T-helper 1 cell treated with Interleukin-12 subunit alpha and Interleukin-12 subunit beta and Interleukin-4 antibody, amounts not matched to agents 30 μg/mL and 1 μg/mL, for 36 hours (primary cell): Measurements from ENCODE around the gene LTC4S.

Source experiments
- H3K27ac Mint-ChIP-seq: one replicate; pipeline ENCODE4 v1.8.0; 2021; ENCODE audit warnings: mild to moderate bottlenecking, mixed read lengths
- H3K27me3 Mint-ChIP-seq: one replicate; pipeline ENCODE4 v1.8.0; 2021; ENCODE audit warnings: low read depth, mixed read lengths
- H3K36me3 Mint-ChIP-seq: one replicate; pipeline ENCODE4 v1.8.0; 2021; ENCODE audit warnings: low read depth, mixed read lengths
- H3K4me1 Mint-ChIP-seq: one replicate; pipeline ENCODE4 v1.8.0; 2021; ENCODE audit warnings: low read depth, mixed read lengths
- H3K4me3 Mint-ChIP-seq: one replicate; pipeline ENCODE4 v1.8.0; 2021; ENCODE audit warnings: mild to moderate bottlenecking, moderate library complexity, mixed read lengths
- H3K9me3 Mint-ChIP-seq: one replicate; pipeline ENCODE4 v1.8.0; 2021; ENCODE audit warnings: mixed read lengths

LTC4S gene

DNA sequence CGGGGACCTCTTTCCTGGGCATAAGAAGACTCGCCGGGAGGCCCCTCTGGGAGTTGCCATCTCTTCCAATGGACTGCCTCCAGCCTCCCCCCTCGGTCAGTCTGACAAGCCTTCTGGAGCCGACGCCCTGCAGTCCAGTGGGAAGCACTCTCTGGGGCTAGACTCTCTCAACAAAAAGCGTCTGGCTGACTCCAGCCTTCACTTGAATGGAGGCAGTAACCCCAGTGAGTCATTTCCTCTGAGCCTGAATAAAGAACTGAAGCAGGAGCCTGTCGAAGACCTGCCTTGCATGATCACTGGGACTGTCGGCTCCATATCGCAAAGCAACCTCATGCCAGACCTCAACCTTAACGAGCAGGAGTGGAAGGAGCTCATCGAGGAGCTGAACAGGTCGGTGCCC lies 28.4 kb upstream of the LTC4S start:
- peak overlapping the region; percentile 45 for H3K27ac Mint-ChIP-seq
- H3K4me3 Mint-ChIP-seq = no peak overlapping the region
- no peaks in the 10 kb centered on the region for H3K9me3 Mint-ChIP-seq
- peaks cover 17% of the 10 kb centered on the region for H3K36me3 Mint-ChIP-seq
- H3K4me1 Mint-ChIP-seq = peaks cover 27% of the 10 kb centered on the region
- no peaks in the 10 kb centered on the region for H3K27me3 Mint-ChIP-seq

DNA sequence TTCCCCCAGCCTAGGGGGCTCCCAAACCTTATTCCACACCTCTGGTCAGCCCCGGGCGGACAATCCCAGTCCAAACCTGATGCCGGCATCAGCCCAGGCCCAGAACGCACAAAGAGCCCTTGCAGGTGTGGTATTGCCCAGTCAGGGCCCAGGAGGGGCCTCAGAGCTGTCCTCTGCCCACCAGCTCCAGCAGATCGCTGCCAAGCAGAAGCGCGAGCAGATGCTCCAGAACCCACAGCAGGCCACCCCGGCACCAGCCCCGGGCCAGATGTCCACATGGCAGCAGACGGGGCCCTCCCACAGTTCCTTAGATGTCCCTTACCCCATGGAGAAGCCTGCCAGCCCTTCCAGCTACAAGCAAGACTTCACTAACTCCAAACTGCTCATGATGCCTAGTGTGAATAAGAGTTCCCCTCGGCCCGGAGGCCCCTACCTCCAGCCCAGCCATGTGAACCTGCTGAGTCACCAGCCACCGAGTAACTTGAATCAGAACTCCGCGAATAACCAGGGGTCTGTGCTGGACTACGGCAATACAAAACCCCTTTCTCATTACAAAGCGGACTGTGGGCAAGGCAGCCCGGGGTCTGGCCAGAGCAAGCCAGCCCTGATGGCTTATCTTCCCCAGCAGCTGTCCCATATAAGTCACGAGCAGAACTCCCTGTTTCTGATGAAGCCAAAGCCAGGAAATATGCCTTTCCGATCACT lies 27.6 kb upstream of the LTC4S start:
- Mint-ChIP-seq H3K36me3 (peaks cover 21% of the 10 kb centered on the region), H3K9me3 (no peaks in the 10 kb centered on the region), H3K4me1 (peaks cover 25% of the 10 kb centered on the region), H3K4me3 (no peak overlapping the region), H3K27ac (no peak overlapping the region), H3K27me3 (no peaks in the 10 kb centered on the region)

DNA sequence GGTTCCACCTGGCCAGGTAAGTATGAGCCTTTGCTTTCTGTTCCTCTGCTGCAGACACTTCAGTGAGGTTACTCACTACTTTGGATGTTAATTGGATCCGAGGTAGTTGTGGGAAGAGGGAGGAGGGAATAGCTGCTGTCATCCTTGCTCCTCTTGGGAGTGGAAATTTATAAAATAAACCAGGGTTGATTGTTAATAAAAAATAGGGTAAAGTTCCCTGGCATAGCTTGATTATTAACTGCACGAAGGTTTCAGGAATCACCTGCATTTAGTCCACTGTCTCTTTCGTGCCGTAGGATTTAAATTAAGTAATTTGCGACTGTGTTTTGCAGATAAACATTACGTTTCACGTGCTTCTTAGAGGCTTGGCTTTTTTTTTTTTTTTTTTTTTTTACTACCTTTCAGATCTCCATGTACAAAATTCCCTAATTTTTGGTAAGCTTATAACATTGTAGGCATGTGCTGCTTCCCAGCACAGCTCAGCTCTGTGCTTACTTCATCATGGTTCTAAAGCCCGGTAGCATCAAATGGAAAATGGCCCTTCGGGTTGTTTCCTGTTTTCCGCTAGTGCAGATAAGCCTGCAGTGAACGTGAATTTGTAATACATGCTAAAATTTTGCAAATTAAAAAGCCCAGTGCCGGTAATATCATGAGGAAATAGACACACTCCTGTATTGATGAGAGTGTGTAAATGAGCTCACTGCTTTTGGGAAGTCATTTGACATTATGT lies 26.9 kb upstream of the LTC4S start:
- no peak overlapping the region for H3K27ac Mint-ChIP-seq
- H3K4me1 Mint-ChIP-seq = peaks cover 20% of the 10 kb centered on the region
- no peaks in the 10 kb centered on the region for H3K9me3 Mint-ChIP-seq
- H3K27me3 Mint-ChIP-seq = no peaks in the 10 kb centered on the region
- no peak overlapping the region for H3K4me3 Mint-ChIP-seq
- peaks cover 26% of the 10 kb centered on the region for H3K36me3 Mint-ChIP-seq

DNA sequence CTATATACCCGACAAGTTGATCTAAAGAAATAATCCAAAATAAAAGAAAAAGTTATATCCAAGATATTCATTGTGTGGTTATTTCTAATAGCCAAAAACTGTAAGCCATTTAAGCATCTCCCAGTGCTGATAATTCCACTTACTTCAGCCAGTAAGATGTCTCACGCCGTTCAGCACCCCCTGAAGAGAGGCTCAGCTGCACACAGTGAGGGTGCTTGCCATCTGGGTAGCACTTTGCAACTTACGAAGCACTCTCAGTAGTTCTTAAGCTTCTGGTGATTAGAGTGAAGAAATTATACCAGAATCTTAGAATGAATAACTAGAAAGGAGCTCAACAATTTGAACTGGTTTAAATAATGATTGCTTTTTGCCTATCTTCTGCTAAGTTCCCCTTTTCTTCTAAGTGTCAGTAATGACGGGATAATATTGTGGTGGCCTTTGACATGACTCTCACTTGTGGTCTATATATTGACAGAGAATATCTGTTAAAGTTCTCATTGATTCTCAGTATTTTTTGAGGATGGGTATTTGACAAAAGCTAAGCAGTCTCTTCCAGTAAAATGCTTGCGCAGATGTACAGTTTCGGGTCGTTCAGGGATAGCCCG lies 26.2 kb upstream of the LTC4S start:
- Mint-ChIP-seq H3K4me3 (no peak overlapping the region), H3K36me3 (peaks cover 26% of the 10 kb centered on the region), H3K27me3 (no peaks in the 10 kb centered on the region), H3K4me1 (peaks cover 14% of the 10 kb centered on the region), H3K27ac (no peak overlapping the region), H3K9me3 (no peaks in the 10 kb centered on the region)

DNA sequence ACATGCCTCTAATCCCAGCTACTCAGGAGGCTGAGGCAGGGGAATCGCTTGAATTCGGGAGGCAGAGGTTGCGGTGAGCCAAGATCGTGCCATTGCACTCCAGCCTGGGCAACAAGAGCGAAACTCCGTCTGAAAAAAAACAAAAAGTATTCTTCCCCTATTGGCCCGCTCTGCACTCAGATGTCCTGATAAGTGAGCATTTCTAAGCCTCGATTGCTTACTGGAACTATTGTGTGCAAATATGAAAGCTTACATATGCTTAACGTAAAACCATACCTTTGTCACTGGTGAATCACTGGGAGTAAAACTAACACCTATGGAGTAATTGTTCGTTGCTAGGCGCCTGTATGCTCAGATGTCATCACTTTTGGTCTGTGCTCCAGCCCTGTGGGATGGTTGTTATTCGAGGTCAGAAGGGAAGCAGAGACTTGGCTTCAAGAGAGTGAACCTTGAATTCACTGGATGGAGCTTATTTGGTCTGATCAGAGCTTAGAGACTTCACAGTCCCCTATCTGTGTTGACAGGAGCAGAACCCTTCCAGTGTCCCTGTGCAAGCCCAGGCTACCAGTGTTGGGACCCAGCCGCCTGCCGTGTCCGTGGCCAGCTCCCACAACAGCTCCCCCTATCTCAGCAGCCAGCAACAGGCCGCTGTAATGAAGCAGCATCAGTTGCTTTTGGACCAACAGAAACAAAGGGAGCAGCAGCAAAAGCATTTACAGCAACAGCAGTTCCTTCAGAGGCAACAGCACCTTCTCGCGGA lies 25.3 kb upstream of the LTC4S start:
- H3K9me3 Mint-ChIP-seq = no peaks in the 10 kb centered on the region
- H3K27me3 Mint-ChIP-seq = no peaks in the 10 kb centered on the region
- peaks cover 6% of the 10 kb centered on the region for H3K4me1 Mint-ChIP-seq
- H3K4me3 Mint-ChIP-seq = no peak overlapping the region
- peaks cover 31% of the 10 kb centered on the region for H3K36me3 Mint-ChIP-seq
- no peak overlapping the region for H3K27ac Mint-ChIP-seq

DNA sequence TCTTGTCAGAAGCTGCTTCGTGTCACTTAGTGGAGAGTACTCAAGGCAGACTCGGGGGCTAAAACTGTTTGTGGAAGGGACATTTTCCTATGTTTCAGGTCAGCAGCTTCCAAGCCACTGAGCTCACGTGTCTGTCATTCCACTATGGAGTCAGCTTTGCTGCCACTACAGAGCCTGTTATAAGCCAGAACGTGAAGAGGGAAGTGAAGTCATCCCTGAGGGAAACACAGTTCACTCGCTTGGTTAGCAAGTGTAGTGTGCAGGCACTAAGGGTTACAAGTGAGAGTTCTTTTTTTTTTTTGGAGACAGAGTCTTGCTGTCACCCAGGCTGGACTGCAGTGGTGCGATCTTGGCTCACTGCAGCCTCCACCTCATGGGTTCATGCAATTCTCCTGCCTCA lies 24.5 kb upstream of the LTC4S start:
- Mint-ChIP-seq H3K36me3 (peaks cover 35% of the 10 kb centered on the region), H3K27ac (no peak overlapping the region), H3K9me3 (no peaks in the 10 kb centered on the region), H3K27me3 (no peaks in the 10 kb centered on the region), H3K4me3 (no peak overlapping the region), H3K4me1 (peaks cover 6% of the 10 kb centered on the region)

DNA sequence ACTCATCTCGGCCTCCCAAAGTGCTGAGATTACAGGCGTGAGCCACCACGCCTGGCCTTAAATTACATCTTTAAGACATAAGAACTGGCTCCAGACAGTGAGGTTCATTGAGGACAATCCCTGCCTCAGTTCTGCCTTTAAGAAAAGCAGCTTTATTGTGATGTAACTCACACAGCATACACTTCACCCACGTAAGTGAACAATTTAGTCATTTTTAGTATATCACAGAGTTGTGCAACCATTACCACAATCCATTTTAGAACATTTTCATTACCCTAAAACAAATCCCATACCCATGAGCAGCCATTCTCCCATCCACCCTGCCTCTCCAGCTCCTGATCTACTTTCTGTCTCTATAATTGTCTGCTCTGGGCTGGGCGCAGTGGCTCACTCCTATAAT lies 24.0 kb upstream of the LTC4S start:
- peaks cover 6% of the 10 kb centered on the region for H3K4me1 Mint-ChIP-seq
- no peak overlapping the region for H3K27ac Mint-ChIP-seq

DNA sequence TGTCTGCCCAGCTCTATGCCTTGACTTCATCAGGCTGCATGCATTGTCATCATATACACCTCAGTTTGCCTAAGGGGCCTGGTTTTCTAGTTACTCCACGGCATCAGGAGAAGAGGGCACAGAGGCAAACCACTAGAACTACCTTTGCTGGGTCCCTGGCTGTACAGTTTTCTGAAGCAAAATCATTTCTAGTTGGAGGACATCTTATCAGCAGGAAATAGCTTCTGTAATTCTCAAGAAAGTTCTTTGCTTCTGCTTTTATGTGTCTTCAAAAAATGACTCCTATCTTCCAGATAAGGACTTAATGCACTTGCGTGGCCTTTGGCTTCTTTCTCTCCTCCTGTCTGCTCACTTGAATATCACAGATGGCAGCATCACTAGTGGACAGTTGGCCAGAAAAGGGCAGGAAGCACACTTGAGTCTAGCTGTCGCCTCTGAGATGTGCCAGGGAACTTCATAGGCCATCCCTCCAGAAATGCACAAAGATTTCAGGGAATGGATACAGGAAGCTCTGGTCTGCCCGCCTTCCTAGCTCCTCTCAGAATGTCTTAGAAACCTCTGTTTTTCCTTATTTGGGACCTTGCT lies 22.4 kb upstream of the LTC4S start:
- Mint-ChIP-seq H3K27ac (no peak overlapping the region), H3K4me1 (no peaks in the 10 kb centered on the region), H3K36me3 (peaks cover 35% of the 10 kb centered on the region), H3K27me3 (no peaks in the 10 kb centered on the region), H3K4me3 (no peak overlapping the region), H3K9me3 (no peaks in the 10 kb centered on the region)

More for the DNA sequence above, 24.0 kb upstream of the LTC4S start:
- Mint-ChIP-seq H3K36me3 (peaks cover 35% of the 10 kb centered on the region), H3K4me3 (no peak overlapping the region), H3K27me3 (no peaks in the 10 kb centered on the region), H3K9me3 (no peaks in the 10 kb centered on the region)

DNA sequence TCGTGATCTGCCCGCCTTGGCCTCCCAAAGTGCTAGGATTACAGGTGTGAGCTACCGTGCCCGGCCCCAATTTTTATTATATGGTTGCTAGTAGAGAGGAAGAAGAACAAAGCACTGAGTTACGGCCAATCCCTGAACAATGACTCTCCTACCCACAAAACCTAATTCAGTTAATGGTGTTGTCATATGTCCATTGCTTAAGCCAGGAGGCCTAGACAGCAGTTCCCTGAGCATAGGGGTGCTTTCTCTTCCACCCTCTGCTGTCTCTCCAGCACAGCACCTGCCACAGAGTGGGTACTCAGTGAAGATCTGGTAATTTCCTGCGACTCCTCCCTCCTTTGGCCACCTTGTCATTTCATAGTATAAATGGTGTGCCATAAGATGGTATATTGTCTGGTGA lies 21.4 kb upstream of the LTC4S start:
- H3K27ac Mint-ChIP-seq = no peak overlapping the region
- H3K4me1 Mint-ChIP-seq = no peaks in the 10 kb centered on the region
- H3K4me3 Mint-ChIP-seq = no peak overlapping the region
- peaks cover 35% of the 10 kb centered on the region for H3K36me3 Mint-ChIP-seq
- H3K27me3 Mint-ChIP-seq = no peaks in the 10 kb centered on the region
- no peaks in the 10 kb centered on the region for H3K9me3 Mint-ChIP-seq

DNA sequence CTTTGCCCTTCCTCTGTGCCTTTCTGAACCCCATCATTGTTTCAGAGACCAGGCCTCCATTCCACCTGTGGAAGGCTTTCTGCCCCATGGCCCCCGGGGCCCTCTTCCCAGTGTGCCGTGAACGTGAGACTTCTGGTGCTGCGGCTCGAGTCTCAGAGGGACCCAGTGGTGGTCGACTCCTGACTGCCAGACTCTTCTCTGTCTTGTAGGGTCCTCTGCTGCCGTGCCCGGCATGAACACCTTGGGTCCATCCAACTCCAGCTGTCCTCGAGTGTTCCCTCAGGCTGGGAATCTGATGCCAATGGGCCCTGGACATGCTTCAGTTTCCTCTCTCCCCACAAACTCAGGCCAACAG lies 20.1 kb upstream of the LTC4S start:
- H3K27me3 Mint-ChIP-seq = no peaks in the 10 kb centered on the region
- no peak overlapping the region for H3K27ac Mint-ChIP-seq
- H3K9me3 Mint-ChIP-seq = no peaks in the 10 kb centered on the region
- peaks cover 35% of the 10 kb centered on the region for H3K36me3 Mint-ChIP-seq
- no peaks in the 10 kb centered on the region for H3K4me1 Mint-ChIP-seq
- H3K4me3 Mint-ChIP-seq = no peak overlapping the region

DNA sequence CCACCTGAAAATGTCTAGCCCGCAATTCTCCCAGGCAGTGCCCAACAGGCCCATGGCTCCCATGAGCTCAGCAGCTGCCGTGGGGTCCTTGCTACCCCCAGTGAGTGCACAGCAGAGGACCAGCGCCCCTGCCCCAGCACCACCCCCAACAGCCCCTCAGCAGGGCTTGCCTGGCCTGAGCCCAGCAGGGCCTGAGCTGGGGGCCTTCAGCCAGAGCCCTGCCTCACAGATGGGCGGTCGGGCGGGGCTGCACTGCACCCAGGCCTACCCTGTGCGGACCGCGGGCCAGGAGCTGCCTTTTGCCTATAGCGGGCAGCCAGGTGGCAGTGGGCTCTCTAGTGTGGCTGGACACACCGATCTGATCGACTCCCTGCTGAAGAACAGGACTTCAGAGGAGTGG lies 19.3 kb upstream of the LTC4S start:
- H3K4me3 Mint-ChIP-seq = no peak overlapping the region
- H3K27me3 Mint-ChIP-seq = no peaks in the 10 kb centered on the region
- H3K4me1 Mint-ChIP-seq = no peaks in the 10 kb centered on the region
- peaks cover 33% of the 10 kb centered on the region for H3K36me3 Mint-ChIP-seq
- no peaks in the 10 kb centered on the region for H3K9me3 Mint-ChIP-seq
- no peak overlapping the region for H3K27ac Mint-ChIP-seq

DNA sequence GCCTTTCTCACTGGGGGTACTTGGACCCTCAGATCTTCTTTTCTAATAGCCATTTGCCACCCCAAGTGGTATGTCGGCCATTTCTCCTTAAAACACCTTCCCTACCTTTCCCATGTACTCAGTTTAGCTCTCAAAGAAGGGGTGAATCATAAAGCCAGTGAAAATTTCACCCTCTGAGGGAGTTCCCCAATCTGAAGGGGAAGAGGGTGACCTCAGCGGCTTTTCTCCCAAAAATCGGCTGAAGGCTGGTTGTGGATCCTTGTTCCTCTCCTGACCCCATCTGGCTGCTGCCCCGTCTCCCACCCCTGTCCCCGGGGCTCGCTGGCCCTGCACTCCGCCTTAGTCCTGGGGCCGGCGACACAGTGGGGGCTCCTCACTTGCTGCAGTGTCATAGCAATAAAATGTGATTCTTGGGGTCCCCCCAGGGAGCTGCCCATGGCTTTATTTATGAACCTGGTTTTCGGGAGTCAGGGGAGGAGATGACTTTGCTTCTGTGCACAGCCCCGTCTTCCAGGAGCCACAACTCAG lies 17.3 kb upstream of the LTC4S start:
- Mint-ChIP-seq H3K36me3 (peaks cover 24% of the 10 kb centered on the region), H3K4me3 (no peak overlapping the region), H3K27ac (no peak overlapping the region), H3K27me3 (no peaks in the 10 kb centered on the region), H3K4me1 (no peaks in the 10 kb centered on the region), H3K9me3 (no peaks in the 10 kb centered on the region)

DNA sequence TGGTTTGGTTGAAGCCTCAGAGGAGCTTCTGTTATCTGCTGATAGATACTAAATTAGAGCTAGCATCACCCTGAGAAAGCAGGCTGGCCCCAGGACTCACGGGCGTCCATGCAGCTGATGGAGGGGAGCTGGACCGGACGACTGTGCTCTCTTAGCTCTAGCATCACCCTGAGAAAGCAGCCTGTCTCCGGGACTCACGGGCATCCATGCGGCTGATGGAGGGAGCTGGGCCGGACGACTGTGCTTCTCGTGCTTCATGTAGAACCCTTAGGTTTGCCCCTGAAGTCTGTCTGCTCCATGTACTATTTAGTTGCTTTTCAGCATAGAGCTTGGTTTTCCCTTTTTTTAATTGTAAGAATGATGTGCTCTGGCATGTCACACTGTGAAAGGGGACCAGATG lies 16.3 kb upstream of the LTC4S start:
- Mint-ChIP-seq H3K9me3 (no peaks in the 10 kb centered on the region), H3K27ac (no peak overlapping the region), H3K36me3 (peaks cover 21% of the 10 kb centered on the region), H3K27me3 (no peaks in the 10 kb centered on the region), H3K4me1 (no peaks in the 10 kb centered on the region), H3K4me3 (no peak overlapping the region)

DNA sequence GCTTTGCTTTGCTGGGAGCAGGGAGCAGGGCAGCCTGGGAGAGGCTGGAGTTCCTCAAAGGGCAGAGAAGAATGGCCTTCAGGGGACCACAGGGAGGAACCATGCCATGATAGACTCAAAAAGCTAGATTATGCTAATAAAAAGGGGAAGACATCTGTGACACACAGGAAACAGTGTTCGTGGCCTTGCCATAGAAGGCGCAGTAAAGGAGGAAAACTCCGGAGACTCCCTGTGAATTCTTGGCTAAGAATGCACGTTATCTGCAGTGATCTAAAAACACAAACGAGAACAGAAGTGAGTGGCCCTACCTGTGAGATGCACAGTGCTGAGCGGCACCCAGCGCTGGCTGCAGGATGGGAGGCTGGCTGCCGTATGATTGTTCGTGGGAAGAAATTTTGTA lies 15.9 kb upstream of the LTC4S start:
- no peaks in the 10 kb centered on the region for H3K9me3 Mint-ChIP-seq
- H3K27me3 Mint-ChIP-seq = no peaks in the 10 kb centered on the region
- no peak overlapping the region for H3K27ac Mint-ChIP-seq
- no peak overlapping the region for H3K4me3 Mint-ChIP-seq
- H3K36me3 Mint-ChIP-seq = peaks cover 19% of the 10 kb centered on the region
- no peaks in the 10 kb centered on the region for H3K4me1 Mint-ChIP-seq
